Measurements from ENCODE around the gene TSSK3.
"Not testable (repeated sequence)": the region's sequence is repeated elsewhere in the genome, so short reads cannot be mapped to it uniquely, and the experiment has no call there.

Gene TSSK3

GRCh38 chr1:32339363-32339978, 22.9 kb upstream of the TSSK3 start:
- DNase-seq: no peak

- no peak for DNase-seq
Observed at GRCh38 chr1:32341186-32341757, 21.1 kb upstream of the TSSK3 start.

GRCh38 chr1:32341971-32342370, 20.4 kb upstream of the TSSK3 start:
- DNase-seq: no peak

- DNase-seq: no peak
Observed at GRCh38 chr1:32342704-32343103, 19.6 kb upstream of the TSSK3 start.

GRCh38 chr1:32345289-32345827, 17.0 kb upstream of the TSSK3 start:
- peak; percentile 17 for DNase-seq

GRCh38 chr1:32346532-32347157, 15.7 kb upstream of the TSSK3 start:
- no peak for DNase-seq

GRCh38 chr1:32349211-32349708, 13.1 kb upstream of the TSSK3 start:
- DNase-seq: peak; percentile 31

- DNase-seq: no peak
Observed at GRCh38 chr1:32350785-32351398, 11.4 kb upstream of the TSSK3 start.

- peak; percentile 86 for DNase-seq
Observed at GRCh38 chr1:32351399-32352238, 10.7 kb upstream of the TSSK3 start.

GRCh38 chr1:32352239-32352745, 10.0 kb upstream of the TSSK3 start:
- DNase-seq: no peak

- DNase-seq: no peak
Observed at GRCh38 chr1:32352831-32353383, 9.4 kb upstream of the TSSK3 start.

GRCh38 chr1:32353431-32353830, 8.9 kb upstream of the TSSK3 start:
- no peak for DNase-seq

GRCh38 chr1:32353886-32354570, 8.3 kb upstream of the TSSK3 start:
- no peak for DNase-seq

GRCh38 chr1:32355778-32356177, 6.6 kb upstream of the TSSK3 start:
- DNase-seq: not testable (repeated sequence)

- DNase-seq: no peak
Observed at GRCh38 chr1:32356478-32356877, 5.9 kb upstream of the TSSK3 start.

- DNase-seq: no peak
Observed at GRCh38 chr1:32357614-32358013, 4.7 kb upstream of the TSSK3 start.

GRCh38 chr1:32358435-32358834, 3.9 kb upstream of the TSSK3 start:
- DNase-seq: no peak

GRCh38 chr1:32361308-32361673, 1.0 kb upstream of the TSSK3 start:
- DNase-seq: no peak

- DNase-seq: no peak
Observed at GRCh38 chr1:32361674-32362473, 465 bp upstream of the TSSK3 start.

- DNase-seq: no peak
Observed at GRCh38 chr1:32363713-32364112, 1.4 kb downstream of the TSSK3 start.

GRCh38 chr1:32364836-32365235, 2.5 kb downstream of the TSSK3 start:
- no peak for DNase-seq
